Measurements from ENCODE around the gene CDCA4. TPM values are rescaled to one million over a fixed set of nuclear protein-coding genes. Genes with fewer than 3 reads are reported as not detected.

The CDCA4 gene
- polyA plus RNA-seq, 1 experiment, result 6.8 TPM

GRCh38 chr14:104989951-104990303 is 31.0 kb downstream of the CDCA4 start:
- TF ChIP-seq, protein P1, sequence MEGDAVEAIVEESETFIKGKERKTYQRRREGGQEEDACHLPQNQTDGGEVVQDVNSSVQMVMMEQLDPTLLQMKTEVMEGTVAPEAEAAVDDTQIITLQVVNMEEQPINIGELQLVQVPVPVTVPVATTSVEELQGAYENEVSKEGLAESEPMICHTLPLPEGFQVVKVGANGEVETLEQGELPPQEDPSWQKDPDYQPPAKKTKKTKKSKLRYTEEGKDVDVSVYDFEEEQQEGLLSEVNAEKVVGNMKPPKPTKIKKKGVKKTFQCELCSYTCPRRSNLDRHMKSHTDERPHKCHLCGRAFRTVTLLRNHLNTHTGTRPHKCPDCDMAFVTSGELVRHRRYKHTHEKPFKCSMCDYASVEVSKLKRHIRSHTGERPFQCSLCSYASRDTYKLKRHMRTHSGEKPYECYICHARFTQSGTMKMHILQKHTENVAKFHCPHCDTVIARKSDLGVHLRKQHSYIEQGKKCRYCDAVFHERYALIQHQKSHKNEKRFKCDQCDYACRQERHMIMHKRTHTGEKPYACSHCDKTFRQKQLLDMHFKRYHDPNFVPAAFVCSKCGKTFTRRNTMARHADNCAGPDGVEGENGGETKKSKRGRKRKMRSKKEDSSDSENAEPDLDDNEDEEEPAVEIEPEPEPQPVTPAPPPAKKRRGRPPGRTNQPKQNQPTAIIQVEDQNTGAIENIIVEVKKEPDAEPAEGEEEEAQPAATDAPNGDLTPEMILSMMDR (IDR thresholded peaks at IDR 0.05; ENCODE audit: low read depth, low read length), result no peak
- no peak overlapping the region for H3K27ac ChIP-seq (ENCODE audit: low read depth, low read length)
- DNase-seq (ENCODE audit: low read depth, low spot score), result no peak
- ChIA-PET POLR2A (interaction anchor here (1.8 kb wide), 1 partner anchor 31 kb away, joined by 4 read pairs; the partner anchor contains the start of gene CDCA4), CTCF (interaction anchor here (1.4 kb wide), 1 partner anchor 55 kb away, joined by 3 read pairs; no protein-coding TSS in a partner anchor)
- peaks cover 5% of the 10 kb centered on the region; the same call in 1 of the 2 replicates for H3K9me3 ChIP-seq (ENCODE audit: control insufficient read depth, insufficient read depth, low read length)
- no peaks in the 10 kb centered on the region for H3K27me3 ChIP-seq (ENCODE audit: control insufficient read depth, insufficient read depth, low read length)
- H3K4me3 ChIP-seq (ENCODE audit: low read depth, low read length), result no peak overlapping the region

- TF ChIP-seq, protein P1 (IDR thresholded peaks at IDR 0.05; ENCODE audit: low read depth, low read length), result no peak
- Histone ChIP-seq H3K4me3 (ENCODE audit: low read depth, low read length) (no peak overlapping the region), H3K27me3 (ENCODE audit: control insufficient read depth, insufficient read depth, low read length) (no peaks in the 10 kb centered on the region), H3K9me3 (ENCODE audit: control insufficient read depth, insufficient read depth, low read length) (peaks cover 8% of the 10 kb centered on the region; the same call in 1 of the 2 replicates), H3K27ac (ENCODE audit: low read depth, low read length) (no peak overlapping the region)
- no peak for DNase-seq (ENCODE audit: low read depth, low spot score)
- ChIA-PET CTCF (interaction anchor here (1.4 kb wide), 1 partner anchor 56 kb away, joined by 3 read pairs; no protein-coding TSS in a partner anchor), POLR2A (interaction anchor here (1.8 kb wide), 1 partner anchor 32 kb away, joined by 4 read pairs; the partner anchor contains the start of gene CDCA4)
Observed at GRCh38 chr14:104989236-104989950, 31.5 kb downstream of the CDCA4 start.

DNA sequence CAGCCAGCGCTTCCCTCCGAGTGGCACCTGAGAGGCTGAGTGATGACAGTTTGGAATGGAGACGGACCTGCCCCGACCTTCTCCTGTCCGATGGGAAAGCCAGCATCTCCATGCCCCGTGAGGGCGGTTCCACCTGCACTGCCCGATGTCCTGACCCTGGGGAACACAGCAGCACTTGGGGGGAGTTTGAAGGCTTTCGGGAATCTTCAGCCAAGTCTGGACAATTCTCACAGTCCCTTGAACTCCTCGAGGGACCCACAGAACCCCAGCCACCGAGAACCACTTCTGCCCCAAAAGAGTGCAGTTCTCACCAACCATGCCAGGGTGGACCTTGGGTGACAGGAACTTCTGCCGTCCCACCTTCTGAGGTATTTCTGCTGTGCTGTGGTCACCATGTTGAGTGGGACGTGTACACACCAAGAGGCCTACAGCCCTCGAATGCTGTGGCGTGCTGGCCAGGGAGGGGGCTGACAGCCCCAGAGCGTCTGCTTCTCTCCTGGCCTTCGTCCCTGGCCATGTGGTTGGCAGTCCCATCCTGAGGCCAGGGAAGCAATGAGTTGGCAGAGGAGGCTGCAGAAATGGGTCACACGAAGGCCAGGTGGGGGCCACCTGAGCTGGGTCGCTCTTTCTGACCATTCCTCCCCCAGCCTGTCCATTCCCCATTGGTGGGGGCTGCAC is 34.3 kb downstream of the CDCA4 start:
- POLR2A ChIA-PET, result interaction anchor here (0.6 to 1.3 kb wide), 2 partner anchors 9 to 17 kb away, joined by 3 to 4 read pairs; no protein-coding TSS in a partner anchor
- no peak overlapping the region for H3K27ac ChIP-seq (ENCODE audit: low read depth, low read length)

DNA sequence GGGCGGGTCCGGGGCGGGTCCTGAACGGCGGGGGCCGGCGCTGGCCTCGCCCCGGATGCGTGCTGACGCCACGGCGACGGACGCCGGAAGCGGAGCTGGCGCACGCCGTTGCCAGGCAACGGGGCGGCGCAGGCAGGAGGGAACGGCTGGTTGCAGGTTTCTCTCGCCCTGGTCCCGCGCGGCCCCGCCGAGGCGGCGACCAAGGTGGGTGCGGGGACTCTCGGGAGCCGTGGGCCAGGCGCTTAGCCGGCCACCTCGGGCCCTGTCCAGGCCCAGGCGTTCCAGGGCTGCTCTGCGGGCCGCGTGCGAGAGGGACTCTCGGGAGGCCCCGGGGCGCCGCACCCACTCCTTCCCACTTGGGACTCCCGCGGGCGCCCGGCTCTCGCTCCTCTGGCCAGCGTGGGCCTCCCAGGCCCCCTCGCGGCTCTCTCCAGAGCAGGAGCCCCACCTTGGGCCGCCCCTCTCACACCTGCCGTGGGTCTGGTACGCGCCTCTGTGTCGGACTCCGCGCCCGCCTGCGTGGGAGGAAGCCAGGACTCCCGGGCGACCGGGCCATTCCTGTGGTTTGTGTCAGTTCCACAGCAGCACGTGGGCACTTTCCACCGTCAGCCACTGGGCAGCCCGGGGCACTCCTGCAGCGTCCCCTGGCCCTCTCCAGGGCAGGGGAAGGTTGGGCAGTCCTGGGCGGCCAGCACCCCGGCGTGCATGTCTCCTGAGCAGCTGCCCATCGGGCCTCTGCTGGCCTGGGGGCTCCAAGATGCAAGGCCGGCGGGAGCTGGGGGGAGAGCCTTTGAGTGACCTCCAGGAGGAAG is 35.0 kb downstream of the CDCA4 start, which contains the start of gene CLBA1:
TSS of gene CLBA1 (plus strand) at position 114 of the 812 bp plus-strand sequence. CDS start at position 758, 644 bp downstream.
- Histone ChIP-seq H3K9me3 (ENCODE audit: control insufficient read depth, insufficient read depth, low read length) (peaks cover 3% of the 10 kb centered on the region; the same call in 1 of the 2 replicates), H3K27ac (ENCODE audit: low read depth, low read length) (no peak within 1 kb of the TSS), H3K4me3 (ENCODE audit: low read depth, low read length) (peak within 1 kb of the TSS; percentile 69), H3K27me3 (ENCODE audit: control insufficient read depth, insufficient read depth, low read length) (peaks cover 2% of the 10 kb centered on the region)
- TF ChIP-seq, protein P1 (IDR thresholded peaks at IDR 0.05; ENCODE audit: low read depth, low read length), result no peak
- ChIA-PET CTCF (interaction anchor here (0.6 to 3.4 kb wide), 7 partner anchors 10 to 101 kb away, joined by 3 to 15 read pairs (median 3); no protein-coding TSS in a partner anchor), POLR2A (interaction anchor here (0.6 to 1.3 kb wide), 7 partner anchors 10 to 233 kb away, joined by 3 to 14 read pairs (median 4); partner anchors contain the start of genes CDCA4 and SIVA1)
- DNase-seq (ENCODE audit: low read depth, low spot score), result peak; percentile 70

More for the DNA sequence above, 34.3 kb downstream of the CDCA4 start:
- H3K27me3 ChIP-seq (ENCODE audit: control insufficient read depth, insufficient read depth, low read length), result peaks cover 2% of the 10 kb centered on the region
- TF ChIP-seq, protein P1 (IDR thresholded peaks at IDR 0.05; ENCODE audit: low read depth, low read length), result no peak
- CTCF ChIA-PET, result interaction anchor here (0.6 kb wide), 1 partner anchor 11 kb away, joined by 3 read pairs; no protein-coding TSS in a partner anchor
- peaks cover 3% of the 10 kb centered on the region; the same call in 1 of the 2 replicates for H3K9me3 ChIP-seq (ENCODE audit: control insufficient read depth, insufficient read depth, low read length)
- peak overlapping the region; percentile 69 for H3K4me3 ChIP-seq (ENCODE audit: low read depth, low read length)
- no peak for DNase-seq (ENCODE audit: low read depth, low spot score)
